ENCODE measurements around the gene ING3. TPM values are rescaled to one million over a fixed set of nuclear protein-coding genes. Genes with fewer than 3 reads are reported as not detected.

Gene ING3
- polyA plus RNA-seq, 1 of the 3 experiments (the other 2 are of a cell fraction), result 8.3 TPM

GRCh38 chr7:120988591-120989256 is 38.1 kb downstream of the ING3 start, which contains the start of gene CPED1 (continued):
- TF ChIP-seq CTCF (IDR thresholded peaks at IDR 0.05), result no peak
- no peak for TF ChIP-seq TEAD4 (IDR thresholded peaks at IDR 0.05; ENCODE audit: borderline replicate concordance, insufficient read depth)
- TF ChIP-seq NFIC (IDR thresholded peaks at IDR 0.05; ENCODE audit: borderline replicate concordance), result 0 out of 2 replicates have a peak, but pooled peaks have one; percentile 5
- peak; percentile 85; the same call in 1 of the 2 replicates for TF ChIP-seq SIN3A (IDR thresholded peaks at IDR 0.05; ENCODE audit: borderline replicate concordance, low read depth, low read length)
- no peak for TF ChIP-seq TAF1 (IDR thresholded peaks at IDR 0.05; ENCODE audit: borderline replicate concordance, low read depth, low read length)
- TF ChIP-seq RFX5 (IDR thresholded peaks at IDR 0.05; ENCODE audit: low read length), result no peak
- no peak for TF ChIP-seq MEF2A (IDR thresholded peaks at IDR 0.05; ENCODE audit: borderline replicate concordance, low read depth)
- no peak for TF ChIP-seq NRF1 (IDR thresholded peaks at IDR 0.05; ENCODE audit: low read depth, low read length)
- no peak for TF ChIP-seq EZH2phosphoT487 (IDR thresholded peaks at IDR 0.05; ENCODE audit: borderline replicate concordance, low read depth)
- TF ChIP-seq POLR2AphosphoS5 (IDR thresholded peaks at IDR 0.05; ENCODE audit: low read depth, low read length), result no peak; the same call in 1 of the 2 replicates
- TF ChIP-seq GABPA (IDR thresholded peaks at IDR 0.05; ENCODE audit: low read depth), result no peak
- TF ChIP-seq GATA2 (CRISPR knock-in tag; IDR thresholded peaks at IDR 0.05), result no peak
- no peak for TF ChIP-seq REST (IDR thresholded peaks at IDR 0.05; ENCODE audit: low read depth, low read length)
- peak; percentile 4; the same call in 1 of the 2 replicates for TF ChIP-seq PBX3 (IDR thresholded peaks at IDR 0.05)
- TF ChIP-seq RAD21 (IDR thresholded peaks at IDR 0.05; ENCODE audit: low read length), result no peak
- no peak for TF ChIP-seq ZBTB33 (IDR thresholded peaks at IDR 0.05; ENCODE audit: borderline replicate concordance, low read depth)
- no peak for TF ChIP-seq USF2 (IDR thresholded peaks at IDR 0.05; ENCODE audit: borderline replicate concordance, low read depth, low read length)
- no peak for TF ChIP-seq ELF1 (IDR thresholded peaks at IDR 0.05)

Measured in SK-N-SH (cell line).